NCI-H2227 (cell line): ENCODE measurements around the gene DDX49.
A peak's percentile ranks its signal among the peaks of the same experiment; 100 is the strongest.
"Not testable (repeated sequence)": the region's sequence is repeated elsewhere in the genome, so short reads cannot be mapped to it uniquely, and the experiment has no call there.

Experiments used
- DNase-seq: peaks from one replicate; lab custom pipeline; 2025; ENCODE audit not compliant: unreplicated experiment; lab: John Stamatoyannopoulos, UW

DDX49 gene

GRCh38 chr19:18908917-18909619 lies 10.4 kb upstream of the DDX49 start:
- no peak for DNase-seq

DNA sequence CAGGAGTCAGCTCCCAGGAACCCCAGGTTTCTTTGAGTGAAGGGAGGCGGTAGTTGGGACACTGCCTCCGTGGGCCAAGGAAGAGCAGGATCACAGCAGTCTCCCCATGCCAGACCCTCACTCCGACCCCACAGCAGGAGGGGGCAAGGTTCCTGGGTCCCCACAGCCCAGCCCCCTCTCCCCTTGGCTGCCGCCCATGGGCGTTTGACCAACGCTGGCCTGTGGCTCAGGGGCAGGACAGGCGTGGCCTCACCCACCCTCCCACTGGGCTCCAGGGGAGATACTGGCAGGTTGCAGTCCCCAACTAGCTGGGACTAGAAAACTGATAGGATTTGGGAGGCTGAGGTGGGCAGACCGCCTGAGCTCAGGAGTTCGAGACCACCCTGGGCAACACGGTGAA lies 9.5 kb upstream of the DDX49 start:
- DNase-seq = no peak

DNA sequence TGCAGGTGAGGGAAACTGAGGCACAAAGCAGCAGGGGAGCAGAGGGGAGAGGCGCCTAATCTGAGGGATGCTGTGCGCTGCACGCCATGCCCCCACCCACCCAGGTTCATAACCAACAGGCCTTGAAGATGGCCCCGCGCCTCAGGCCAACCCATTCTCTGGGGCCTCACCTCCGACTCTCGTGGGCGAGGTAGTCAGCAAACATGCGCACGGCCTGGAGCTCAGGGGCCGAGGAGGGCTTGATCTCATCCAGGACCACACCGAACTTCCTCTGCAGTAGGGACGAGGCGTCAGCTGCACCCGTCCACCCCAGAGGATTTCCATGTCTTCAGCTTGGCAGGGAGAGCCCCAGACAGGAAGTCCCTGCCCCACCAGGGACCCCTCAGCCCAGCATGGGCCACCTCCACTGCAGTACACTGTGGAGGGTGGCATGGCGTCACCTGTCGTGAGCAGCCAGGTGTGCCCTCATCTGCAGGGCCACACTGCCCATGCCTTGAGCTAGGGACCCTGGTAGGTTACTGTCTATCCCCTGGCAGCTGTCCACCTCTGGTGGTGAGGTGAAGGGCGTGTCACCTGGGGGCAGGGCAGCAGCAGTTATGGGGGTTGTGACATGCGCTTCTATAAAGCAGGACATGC lies 8.6 kb upstream of the DDX49 start:
- no peak for DNase-seq

DNA sequence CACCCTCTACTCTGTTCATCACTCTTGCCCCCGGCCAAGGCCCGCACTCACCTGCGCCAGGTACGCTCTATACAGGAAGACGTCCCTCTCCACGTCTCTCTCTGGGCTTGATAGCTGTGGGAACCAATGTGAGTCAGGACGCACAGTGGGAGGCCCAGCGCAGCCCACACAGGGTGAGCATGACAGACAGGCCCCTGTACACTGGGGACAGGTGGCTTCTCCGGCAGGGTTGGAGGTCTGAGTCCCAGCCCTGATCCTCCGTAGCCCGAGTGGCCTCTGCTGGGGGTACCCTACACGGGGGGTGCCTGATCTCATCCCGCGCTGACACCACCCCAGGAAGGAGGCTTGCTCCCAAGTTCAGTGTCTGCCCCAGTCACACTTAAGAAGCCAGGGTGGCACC lies 6.6 kb upstream of the DDX49 start:
- DNase-seq = no peak

- no peak for DNase-seq
Observed at GRCh38 chr19:18913466-18913865, 6.0 kb upstream of the DDX49 start.

GRCh38 chr19:18915639-18916038 lies 3.9 kb upstream of the DDX49 start:
- DNase-seq = peak; percentile 30

DNA sequence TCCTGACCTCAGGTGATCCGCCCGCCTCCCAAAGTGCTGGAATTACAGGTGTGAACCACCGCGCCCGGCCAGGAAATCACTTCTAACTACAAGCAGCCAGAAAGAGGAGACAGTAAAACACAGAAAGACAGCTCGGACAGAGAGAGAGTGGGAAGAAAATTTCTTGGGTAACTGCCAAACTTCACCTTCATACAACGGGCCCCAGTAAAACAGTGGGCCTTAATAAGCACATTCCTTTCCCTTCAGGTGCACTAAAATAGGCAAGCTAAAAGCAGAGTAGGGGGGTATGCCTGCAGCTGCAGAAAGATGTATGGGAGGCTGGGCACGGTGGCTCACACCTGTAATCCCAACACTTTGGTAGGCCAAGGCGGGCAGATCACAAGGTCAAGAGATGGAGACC lies 1.9 kb upstream of the DDX49 start:
- DNase-seq = not testable (repeated sequence)

DNA sequence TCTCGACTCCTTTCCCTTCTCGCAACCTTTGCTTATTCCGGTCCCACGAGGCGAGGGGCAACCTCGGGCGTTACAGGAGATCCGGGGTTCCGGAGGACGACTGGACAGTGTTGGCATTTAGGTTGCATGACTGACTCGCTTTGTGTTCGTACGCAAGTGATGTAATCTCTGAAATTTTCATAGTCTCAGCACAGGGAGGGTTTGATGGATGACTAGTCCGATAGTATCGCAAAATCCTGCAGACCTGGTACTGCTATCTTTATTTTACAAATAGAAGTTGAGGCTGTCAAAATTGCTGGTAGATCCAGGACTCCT lies 342 bp downstream of the DDX49 start:
- DNase-seq = no peak

GRCh38 chr19:18920400-18920799 lies 885 bp downstream of the DDX49 start:
- DNase-seq = no peak

- no peak for DNase-seq
Observed at GRCh38 chr19:18921593-18921992, 2.1 kb downstream of the DDX49 start.

DNA sequence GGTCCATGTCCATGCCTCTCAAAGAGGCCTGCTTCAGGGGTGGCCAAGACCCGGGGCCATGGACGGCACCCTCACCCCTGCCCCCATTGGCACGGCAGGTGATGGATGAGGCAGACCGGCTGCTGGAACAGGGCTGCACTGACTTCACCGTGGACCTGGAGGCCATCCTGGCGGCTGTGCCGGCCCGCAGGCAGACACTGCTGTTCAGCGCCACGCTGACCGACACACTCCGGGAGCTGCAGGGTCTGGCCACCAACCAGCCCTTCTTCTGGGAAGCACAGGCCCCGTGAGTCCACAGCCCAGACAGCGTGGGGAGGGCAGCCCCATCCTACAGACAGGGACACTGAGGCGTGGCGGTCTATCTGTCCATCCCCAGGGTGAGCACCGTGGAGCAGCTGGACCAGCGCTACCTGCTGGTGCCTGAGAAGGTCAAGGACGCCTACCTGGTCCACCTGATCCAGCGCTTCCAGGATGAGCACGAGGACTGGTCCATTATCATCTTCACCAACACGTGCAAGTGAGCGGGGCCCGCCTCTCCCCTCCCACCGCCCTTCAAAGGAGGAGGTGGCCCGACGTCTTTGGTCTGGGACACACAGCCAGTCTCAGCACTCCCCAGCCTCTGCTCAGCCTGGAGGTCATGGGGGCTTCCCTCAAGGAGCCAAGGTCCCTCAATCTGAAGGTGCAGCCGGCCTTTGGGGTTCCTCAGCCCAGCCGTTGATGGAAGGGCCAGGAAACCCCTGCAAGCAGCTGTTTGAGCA lies 2.9 kb downstream of the DDX49 start:
- no peak for DNase-seq

DNA sequence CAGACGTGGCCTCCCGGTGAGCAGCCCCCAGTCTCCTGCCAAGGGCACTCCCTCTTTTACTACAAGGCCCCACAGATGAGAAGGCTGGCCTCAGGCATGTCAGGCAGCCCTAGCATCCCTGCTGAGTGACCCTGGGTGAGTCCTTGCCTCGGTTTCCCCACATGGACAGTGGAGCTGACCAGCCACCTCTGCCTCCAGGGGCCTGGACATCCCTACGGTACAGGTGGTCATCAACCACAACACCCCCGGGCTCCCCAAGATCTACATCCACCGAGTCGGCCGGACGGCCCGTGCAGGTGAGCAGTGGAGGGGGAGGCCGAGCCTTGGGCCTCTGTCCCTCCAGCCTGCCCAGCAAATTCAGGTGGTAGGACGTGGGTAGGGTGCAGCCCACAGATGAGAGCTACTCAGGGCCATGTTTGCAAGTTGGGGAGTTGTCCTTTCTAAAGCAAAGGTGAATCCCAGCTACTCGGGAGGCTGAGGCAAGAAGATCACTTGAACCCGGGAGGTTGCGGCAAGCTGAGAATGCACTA lies 5.2 kb downstream of the DDX49 start:
- DNase-seq = no peak

DNA sequence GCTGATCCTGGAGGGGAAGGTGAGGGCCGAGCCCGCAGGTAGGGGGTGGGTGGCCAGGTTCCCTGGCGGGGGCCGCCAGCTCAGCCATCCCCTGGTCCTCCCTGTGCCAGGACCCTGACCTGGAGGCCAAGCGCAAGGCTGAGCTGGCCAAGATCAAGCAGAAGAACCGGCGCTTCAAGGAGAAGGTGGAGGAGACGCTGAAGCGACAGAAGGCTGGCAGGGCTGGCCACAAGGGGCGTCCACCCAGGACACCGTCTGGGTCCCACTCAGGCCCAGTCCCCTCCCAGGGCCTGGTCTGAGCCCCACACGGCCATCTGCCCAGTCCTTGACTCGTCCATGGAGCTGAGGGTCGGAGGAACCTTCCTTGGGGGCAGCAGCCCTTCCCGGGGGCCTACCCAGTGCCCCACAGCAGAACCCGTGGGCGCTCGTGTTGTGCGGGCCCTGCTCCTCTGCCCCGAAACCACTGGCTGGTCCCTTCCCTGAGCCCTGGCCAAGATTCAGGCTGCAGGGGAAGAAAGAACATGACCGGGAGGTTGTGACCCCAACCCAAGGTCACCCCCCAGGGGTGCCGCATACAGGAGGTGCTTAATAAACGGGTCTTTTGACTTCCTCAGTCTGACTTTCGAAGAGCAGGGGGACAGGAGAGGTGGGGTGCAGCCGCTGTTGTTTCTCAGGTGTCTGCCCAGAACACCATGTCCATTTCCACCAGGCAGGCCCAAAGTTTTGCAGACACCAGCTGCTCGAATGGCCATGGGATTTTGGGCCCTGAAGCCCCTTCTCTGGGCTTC lies 8.7 kb downstream of the DDX49 start:
- no peak for DNase-seq

DNA sequence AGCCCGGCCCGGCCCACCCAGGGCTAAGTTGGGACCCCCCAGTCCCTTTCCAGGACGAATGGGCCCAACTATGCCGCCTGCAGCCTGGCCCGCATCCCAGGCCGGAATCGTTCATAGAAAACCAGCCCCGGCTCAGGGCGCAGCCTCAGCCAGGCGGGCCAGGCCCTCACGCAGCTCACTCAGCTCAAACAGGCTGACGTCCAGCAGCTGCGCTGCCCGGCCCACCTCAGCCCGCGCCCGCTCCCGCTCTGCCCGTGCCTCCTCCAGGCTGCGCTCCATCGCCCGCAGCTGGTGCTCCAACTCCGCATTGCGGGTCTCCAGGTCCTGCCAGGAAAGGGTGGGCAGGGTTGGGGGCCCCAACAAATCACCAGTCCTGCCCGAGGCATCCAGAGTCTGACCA lies 9.8 kb downstream of the DDX49 start:
- no peak for DNase-seq

DNA sequence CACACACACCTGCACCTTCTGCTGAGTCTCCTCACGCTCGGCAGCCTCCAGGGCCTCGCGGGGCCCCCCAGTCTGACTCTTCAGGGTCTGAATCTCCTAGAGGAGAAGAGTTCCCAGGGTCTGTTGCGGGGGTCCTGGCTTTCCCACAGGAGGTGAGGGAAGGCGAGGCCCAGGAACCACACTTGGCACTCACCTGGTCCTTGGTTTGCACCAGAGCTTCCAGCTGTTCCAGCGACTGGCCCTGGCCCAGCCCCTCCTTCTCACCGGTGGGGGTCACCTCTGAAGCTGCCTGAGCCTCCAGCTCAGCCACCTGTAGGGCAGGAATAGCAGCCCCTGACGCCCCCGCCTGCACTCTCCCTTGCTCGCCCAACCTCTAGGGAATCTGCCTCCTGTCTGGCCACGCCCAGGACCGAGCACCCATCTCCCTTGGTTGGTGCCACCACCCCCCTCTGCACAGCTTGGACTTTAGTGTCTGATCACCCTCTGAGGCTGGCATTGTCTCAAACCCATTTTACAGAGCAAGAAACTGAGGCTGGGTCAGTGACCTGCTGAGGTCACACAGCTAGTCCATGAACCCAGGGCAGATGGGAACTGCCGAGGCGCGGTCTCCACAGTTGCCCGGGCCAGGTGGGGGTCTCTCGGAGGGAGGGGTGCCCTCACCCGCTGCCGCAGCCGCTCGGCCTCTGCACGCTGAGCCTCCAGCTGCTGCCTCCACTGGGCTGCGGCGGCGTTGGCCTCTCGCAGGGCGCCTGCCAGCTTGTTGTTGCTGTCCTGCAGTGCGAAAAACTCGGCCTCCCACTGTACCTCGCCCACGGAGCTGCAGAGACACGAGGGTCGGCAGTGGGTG lies 12.0 kb downstream of the DDX49 start:
- DNase-seq = no peak

GRCh38 chr19:18932216-18932841 lies 12.8 kb downstream of the DDX49 start:
- peak; percentile 13 for DNase-seq

DNA sequence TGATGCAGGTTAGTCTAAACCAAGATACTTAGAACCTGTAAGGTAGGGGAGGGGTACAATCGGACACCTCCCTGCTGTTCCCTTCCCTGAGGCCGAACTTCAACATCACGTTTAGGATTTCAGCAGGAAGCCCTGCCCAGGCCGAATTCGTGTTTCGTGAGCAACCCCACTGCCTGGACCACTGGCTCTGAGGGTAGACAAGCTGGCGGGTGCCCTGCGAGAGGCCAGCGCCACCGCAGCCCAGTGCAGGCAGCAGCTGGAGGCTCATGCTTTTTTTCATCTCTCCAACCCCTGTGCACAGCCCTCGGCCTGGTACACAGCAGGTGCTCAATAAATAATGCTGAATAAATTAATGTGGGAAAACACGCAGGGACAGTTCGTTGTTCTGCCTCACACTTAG lies 13.8 kb downstream of the DDX49 start:
- DNase-seq = no peak

DNA sequence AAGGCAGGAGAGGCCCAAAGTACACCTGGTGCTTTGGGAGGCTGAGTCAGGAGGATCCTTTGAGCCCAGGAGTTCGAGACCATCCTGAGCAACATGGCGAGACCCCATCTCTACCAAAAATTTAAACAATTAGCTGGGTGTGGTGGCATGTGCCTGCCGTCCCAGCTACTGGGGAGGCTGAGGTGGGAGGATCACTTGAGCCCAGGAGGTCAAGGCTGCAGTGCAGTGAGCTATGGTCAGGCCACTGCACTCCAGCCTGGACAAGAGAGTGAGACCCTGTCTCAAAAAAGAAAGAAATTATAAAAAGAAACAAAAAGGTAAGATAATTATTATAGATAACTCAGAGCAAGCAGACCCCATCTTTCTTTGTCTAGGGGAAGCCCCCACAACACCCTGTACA lies 19.6 kb downstream of the DDX49 start:
- DNase-seq = no peak

- no peak for DNase-seq
Observed at GRCh38 chr19:18939922-18940768, 20.6 kb downstream of the DDX49 start.
